ENCODE results near the gene TMUB1. TPM values are rescaled to one million over a fixed set of nuclear protein-coding genes. Genes with fewer than 3 reads are reported as not detected.
A peak's percentile ranks its signal among the peaks of the same experiment; 100 is the strongest.

TMUB1 gene
- total and polyA plus RNA-seq, 10 donors = 27.1 to 73.4 (median 39.4) TPM

- TF ChIP-seq POLR2A (IDR thresholded peaks at IDR 0.05) (no peak), POLR2AphosphoS5 (IDR thresholded peaks at IDR 0.05) (peak in 1 of 3 donors; percentile 32)
- Histone ChIP-seq H3K36me3 (peaks cover 0 to 94% (median 43%) of the 10 kb centered on the region in 6 donors), H3K27ac (no peak overlapping the region), H3K4me1 (peaks cover 0 to 10% (median 3%) of the 10 kb centered on the region in 6 donors), H3K9me3 (no peaks in the 10 kb centered on the region), H3K4me3 (no peak overlapping the region), H3K27me3 (replicated peaks in 1 of 7) (no peaks in the 10 kb centered on the region)
- 91 to 93% (median 92%) methylated on average over 47 to 50 of the region's 50 CpGs for WGBS, 5 donors
- intact Hi-C loops (cut with DNase I; ENCODE audit: low total_unique reads) = loop anchor here (10.0 kb wide), 1 partner anchor 182 kb away; no protein-coding TSS in a partner anchor
- DNase-seq = no peak
These were observed 40.0 kb upstream of the TMUB1 start for GRCh38 chr7:151123158-151123821.

GRCh38 chr7:151122796-151123157 lies 39.5 kb upstream of the TMUB1 start:
- peaks cover 0 to 10% (median 4%) of the 10 kb centered on the region in 6 donors for H3K4me1 ChIP-seq
- DNase-seq = no peak
- WGBS, 5 donors = 89 to 97% (median 92%) methylated on average over 11 to 29 of the region's 29 CpGs
- H3K27ac ChIP-seq = no peak overlapping the region
- H3K9me3 ChIP-seq = no peaks in the 10 kb centered on the region
- intact Hi-C loops (cut with DNase I; ENCODE audit: low total_unique reads) = loop anchor here (10.0 kb wide), 1 partner anchor 182 kb away; no protein-coding TSS in a partner anchor
- H3K36me3 ChIP-seq = peaks cover 0 to 94% (median 44%) of the 10 kb centered on the region in 6 donors
- no peak for TF ChIP-seq POLR2A (IDR thresholded peaks at IDR 0.05)
- H3K27me3 ChIP-seq (replicated peaks in 1 of 7) = no peaks in the 10 kb centered on the region
- H3K4me3 ChIP-seq = no peak overlapping the region

GRCh38 chr7:151122276-151122675 lies 39.0 kb upstream of the TMUB1 start:
- Histone ChIP-seq H3K4me1 (peaks cover 0 to 11% (median 6%) of the 10 kb centered on the region in 6 donors), H3K27me3 (replicated peaks in 1 of 7) (no peaks in the 10 kb centered on the region), H3K36me3 (peaks cover 0 to 96% (median 44%) of the 10 kb centered on the region in 6 donors), H3K9me3 (no peaks in the 10 kb centered on the region), H3K27ac (no peak overlapping the region), H3K4me3 (no peak overlapping the region)
- intact Hi-C loops (cut with DNase I; ENCODE audit: low total_unique reads) = loop anchor here (10.0 kb wide), 1 partner anchor 183 kb away; no protein-coding TSS in a partner anchor
- 92 to 96% (median 94%) methylated on average over 22 to 24 of the region's 24 CpGs for WGBS, 5 donors
- no peak for DNase-seq
- no peak for TF ChIP-seq POLR2AphosphoS5 (IDR thresholded peaks at IDR 0.05)
- TF ChIP-seq POLR2A (IDR thresholded peaks at IDR 0.05) = no peak
- TF ChIP-seq CTCF (IDR thresholded peaks at IDR 0.05 in 8 of 11, conservative IDR thresholded peaks at IDR 0.05 in 3 of 11) = no peak

- no peak overlapping the region for H3K4me3 ChIP-seq
- H3K9me3 ChIP-seq = no peaks in the 10 kb centered on the region
- intact Hi-C loops (cut with DNase I; ENCODE audit: low total_unique reads) = loop anchor here (10.0 kb wide), 1 partner anchor 183 kb away; no protein-coding TSS in a partner anchor
- WGBS, 5 donors = 77 to 85% (median 79%) methylated on average over 29 to 30 of the region's 30 CpGs
- TF ChIP-seq POLR2A (IDR thresholded peaks at IDR 0.05) (no peak), POLR2AphosphoS5 (IDR thresholded peaks at IDR 0.05) (no peak), CTCF (IDR thresholded peaks at IDR 0.05 in 8 of 11, conservative IDR thresholded peaks at IDR 0.05 in 3 of 11) (no peak)
- peaks cover 0 to 17% (median 8%) of the 10 kb centered on the region in 6 donors for H3K4me1 ChIP-seq
- no peaks in the 10 kb centered on the region for H3K27me3 ChIP-seq (replicated peaks in 1 of 7)
- no peak for DNase-seq
- no peak overlapping the region for H3K27ac ChIP-seq
- peaks cover 0 to 96% (median 44%) of the 10 kb centered on the region in 6 donors for H3K36me3 ChIP-seq
These were observed 38.3 kb upstream of the TMUB1 start for GRCh38 chr7:151121380-151122170.

Measured in spleen (tissue), 11 donors.